CD4-positive, alpha-beta T cell treated with Interleukin-4 for 4 hours (primary cell): ENCODE results near the gene OSBPL10.
"Not testable (repeated sequence)": the region's sequence is repeated elsewhere in the genome, so short reads cannot be mapped to it uniquely, and the experiment has no call there.

Source experiments
- DNase-seq: peaks from one replicate; pipeline ENCODE4 v3.0.0-alpha.2; 2020

OSBPL10 gene

GRCh38 chr3:31882895-31883294, 98.2 kb downstream of the OSBPL10 start:
- DNase-seq = no peak

GRCh38 chr3:31882431-31882830, 98.6 kb downstream of the OSBPL10 start:
- DNase-seq = no peak

GRCh38 chr3:31880482-31881078, 100.5 kb downstream of the OSBPL10 start:
- DNase-seq = no peak

- no peak for DNase-seq
Observed at GRCh38 chr3:31880020-31880419, 101.0 kb downstream of the OSBPL10 start.

GRCh38 chr3:31879365-31879764, 101.7 kb downstream of the OSBPL10 start:
- DNase-seq = no peak

- DNase-seq = no peak
Observed at GRCh38 chr3:31878231-31878838, 102.7 kb downstream of the OSBPL10 start.

- no peak for DNase-seq
Observed at GRCh38 chr3:31876331-31876730, 104.7 kb downstream of the OSBPL10 start.

GRCh38 chr3:31875437-31875836, 105.6 kb downstream of the OSBPL10 start:
- no peak for DNase-seq

- no peak for DNase-seq
Observed at GRCh38 chr3:31873254-31873820, 107.7 kb downstream of the OSBPL10 start.

GRCh38 chr3:31871939-31872507, 109.0 kb downstream of the OSBPL10 start:
- no peak for DNase-seq

GRCh38 chr3:31870111-31870510, 111.0 kb downstream of the OSBPL10 start:
- DNase-seq = not testable (repeated sequence)

- DNase-seq = no peak
Observed at GRCh38 chr3:31868236-31868635, 112.8 kb downstream of the OSBPL10 start.

- no peak for DNase-seq
Observed at GRCh38 chr3:31862666-31863279, 118.3 kb downstream of the OSBPL10 start.

GRCh38 chr3:31861826-31862225, 119.2 kb downstream of the OSBPL10 start:
- DNase-seq = no peak

GRCh38 chr3:31860642-31861041, 120.4 kb downstream of the OSBPL10 start:
- not testable (repeated sequence) for DNase-seq

GRCh38 chr3:31859245-31859644, 121.8 kb downstream of the OSBPL10 start:
- DNase-seq = no peak

GRCh38 chr3:31858439-31858838, 122.6 kb downstream of the OSBPL10 start:
- no peak for DNase-seq

- DNase-seq = no peak
Observed at GRCh38 chr3:31853580-31853979, 127.5 kb downstream of the OSBPL10 start.

- no peak for DNase-seq
Observed at GRCh38 chr3:31851278-31851677, 129.8 kb downstream of the OSBPL10 start.

- no peak for DNase-seq
Observed at GRCh38 chr3:31848911-31849310, 132.2 kb downstream of the OSBPL10 start.

- DNase-seq = no peak
Observed at GRCh38 chr3:31848163-31848818, 132.8 kb downstream of the OSBPL10 start.

GRCh38 chr3:31847760-31848159, 133.3 kb downstream of the OSBPL10 start:
- no peak for DNase-seq

- DNase-seq = no peak
Observed at GRCh38 chr3:31841515-31841914, 139.5 kb downstream of the OSBPL10 start.
